Loucy (cell line): ENCODE results near the gene THEM5.

Experiments used
- H2AFZ ChIP-seq: fragments of 200-600 bp; sonication (generic); 2 replicates; pipeline ENCODE4 v1.6.0; 2016; ENCODE audit warnings: antibody characterized with exemption, mild to moderate bottlenecking, low read length, moderate library complexity
- H3F3A ChIP-seq: fragments of 200-600 bp; 2 replicates; pipeline ENCODE4 v1.6.0; 2016; ENCODE audit warnings: antibody characterized with exemption, low read depth, mild to moderate bottlenecking
- H3K27me3 ChIP-seq: fragments of 200-600 bp; sonication (generic); 2 replicates; pipeline ENCODE4 v1.6.1; 2014; ENCODE audit warnings: low read length, mild to moderate bottlenecking; ENCODE audit not compliant: insufficient read depth, poor library complexity, severe bottlenecking
- H3K36me3 ChIP-seq: fragments of 200-600 bp; sonication (generic); 2 replicates; pipeline ENCODE4 v1.6.1; 2016; ENCODE audit warnings: low read length; ENCODE audit not compliant: insufficient read depth
- H3K4me1 ChIP-seq: fragments of 200-600 bp; sonication (generic); 2 replicates; pipeline ENCODE4 v1.5.1; 2014; ENCODE audit warnings: low read length, mild to moderate bottlenecking; ENCODE audit not compliant: insufficient read depth, poor library complexity, severe bottlenecking
- H3K4me2 ChIP-seq: fragments of 200-600 bp; sonication (generic); 2 replicates; pipeline ENCODE4 v1.6.0; 2014; ENCODE audit warnings: antibody characterized with exemption, low read length, low read depth, mild to moderate bottlenecking; ENCODE audit not compliant: poor library complexity, severe bottlenecking
- H3K4me3 ChIP-seq: fragments of 200-600 bp; sonication (generic); 2 replicates; pipeline ENCODE4 v1.5.1; 2014; ENCODE audit warnings: low read length, mild to moderate bottlenecking, mixed read lengths; ENCODE audit not compliant: poor library complexity, severe bottlenecking
- H3K79me2 ChIP-seq: fragments of 200-600 bp; sonication (generic); 2 replicates; pipeline ENCODE4 v1.6.1; 2014; ENCODE audit warnings: low read length; ENCODE audit not compliant: insufficient read depth
- H3K9ac ChIP-seq: fragments of 200-600 bp; sonication (generic); 2 replicates; pipeline ENCODE4 v1.6.0; 2014; ENCODE audit warnings: mild to moderate bottlenecking, low read depth, low read length, moderate library complexity; ENCODE audit not compliant: poor library complexity, severe bottlenecking
- H3K9me2 ChIP-seq: fragments of 200-600 bp; sonication (generic); replicated peaks from 2 replicates; pipeline ENCODE4 v1.6.1; 2016; ENCODE audit warnings: low read depth, low read length, mixed read lengths
- H3K9me3 ChIP-seq: fragments of 200-600 bp; sonication (generic); 2 replicates; pipeline ENCODE4 v1.6.1; 2014; ENCODE audit warnings: mild to moderate bottlenecking, antibody characterized with exemption, low read length, low read depth; ENCODE audit not compliant: insufficient read depth
- H4K20me1 ChIP-seq: fragments of 200-600 bp; sonication (generic); 2 replicates; pipeline ENCODE4 v1.6.0; 2014; ENCODE audit warnings: antibody characterized with exemption, low read length, mild to moderate bottlenecking; ENCODE audit not compliant: insufficient read depth, poor library complexity, severe bottlenecking
- EZH2phosphoT487 ChIP-seq: fragments of 200-600 bp; IDR thresholded peaks from 2 replicates; pipeline ENCODE4 v1.6.1; 2018; ENCODE audit warnings: antibody characterized with exemption, mild to moderate bottlenecking, moderate library complexity, borderline replicate concordance
- TF ChIP-seq, protein P1 (sequence below): fragments of 200-600 bp; sonication (generic); conservative IDR thresholded peaks from 2 replicates; pipeline ENCODE4 v1.5.1; 2014; ENCODE audit warnings: mild to moderate bottlenecking, antibody characterized with exemption, low read length

THEM5 gene

DNA sequence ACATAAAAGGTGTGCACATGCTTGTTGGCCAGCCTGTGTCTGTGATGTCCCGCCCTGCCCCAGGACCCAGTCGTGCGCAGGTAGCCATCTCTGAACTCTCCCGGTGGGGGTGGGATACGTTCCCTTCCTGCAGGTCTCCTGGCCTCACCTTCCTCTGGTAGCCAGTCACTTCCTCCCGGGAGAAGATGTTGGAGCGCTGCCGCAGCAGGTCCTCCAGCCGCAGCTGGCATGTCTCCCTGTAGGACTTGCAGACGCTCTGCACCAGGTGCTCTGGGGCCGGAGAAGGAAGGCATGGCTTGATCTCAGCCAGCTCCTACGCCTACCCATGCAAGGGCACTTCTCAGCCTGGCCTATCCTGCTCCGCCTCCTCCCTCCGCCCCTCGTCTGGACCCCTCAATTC, 39.1 kb downstream of the THEM5 start:
- Histone ChIP-seq H3K79me2 (no peaks in the 10 kb centered on the region), H3F3A (no peaks in the 10 kb centered on the region), H4K20me1 (no peaks in the 10 kb centered on the region), H3K9me3 (no peaks in the 10 kb centered on the region), H3K4me1 (peaks cover 27% of the 10 kb centered on the region), H3K9me2 (no peaks in the 10 kb centered on the region), H3K9ac (no peak overlapping the region), H3K27me3 (no peaks in the 10 kb centered on the region), H3K4me3 (no peak overlapping the region), H2AFZ (no peak overlapping the region), H3K4me2 (no peak overlapping the region), H3K36me3 (no peaks in the 10 kb centered on the region)
- no peak for TF ChIP-seq EZH2phosphoT487
- TF ChIP-seq, protein P1, sequence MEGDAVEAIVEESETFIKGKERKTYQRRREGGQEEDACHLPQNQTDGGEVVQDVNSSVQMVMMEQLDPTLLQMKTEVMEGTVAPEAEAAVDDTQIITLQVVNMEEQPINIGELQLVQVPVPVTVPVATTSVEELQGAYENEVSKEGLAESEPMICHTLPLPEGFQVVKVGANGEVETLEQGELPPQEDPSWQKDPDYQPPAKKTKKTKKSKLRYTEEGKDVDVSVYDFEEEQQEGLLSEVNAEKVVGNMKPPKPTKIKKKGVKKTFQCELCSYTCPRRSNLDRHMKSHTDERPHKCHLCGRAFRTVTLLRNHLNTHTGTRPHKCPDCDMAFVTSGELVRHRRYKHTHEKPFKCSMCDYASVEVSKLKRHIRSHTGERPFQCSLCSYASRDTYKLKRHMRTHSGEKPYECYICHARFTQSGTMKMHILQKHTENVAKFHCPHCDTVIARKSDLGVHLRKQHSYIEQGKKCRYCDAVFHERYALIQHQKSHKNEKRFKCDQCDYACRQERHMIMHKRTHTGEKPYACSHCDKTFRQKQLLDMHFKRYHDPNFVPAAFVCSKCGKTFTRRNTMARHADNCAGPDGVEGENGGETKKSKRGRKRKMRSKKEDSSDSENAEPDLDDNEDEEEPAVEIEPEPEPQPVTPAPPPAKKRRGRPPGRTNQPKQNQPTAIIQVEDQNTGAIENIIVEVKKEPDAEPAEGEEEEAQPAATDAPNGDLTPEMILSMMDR, result no peak

DNA sequence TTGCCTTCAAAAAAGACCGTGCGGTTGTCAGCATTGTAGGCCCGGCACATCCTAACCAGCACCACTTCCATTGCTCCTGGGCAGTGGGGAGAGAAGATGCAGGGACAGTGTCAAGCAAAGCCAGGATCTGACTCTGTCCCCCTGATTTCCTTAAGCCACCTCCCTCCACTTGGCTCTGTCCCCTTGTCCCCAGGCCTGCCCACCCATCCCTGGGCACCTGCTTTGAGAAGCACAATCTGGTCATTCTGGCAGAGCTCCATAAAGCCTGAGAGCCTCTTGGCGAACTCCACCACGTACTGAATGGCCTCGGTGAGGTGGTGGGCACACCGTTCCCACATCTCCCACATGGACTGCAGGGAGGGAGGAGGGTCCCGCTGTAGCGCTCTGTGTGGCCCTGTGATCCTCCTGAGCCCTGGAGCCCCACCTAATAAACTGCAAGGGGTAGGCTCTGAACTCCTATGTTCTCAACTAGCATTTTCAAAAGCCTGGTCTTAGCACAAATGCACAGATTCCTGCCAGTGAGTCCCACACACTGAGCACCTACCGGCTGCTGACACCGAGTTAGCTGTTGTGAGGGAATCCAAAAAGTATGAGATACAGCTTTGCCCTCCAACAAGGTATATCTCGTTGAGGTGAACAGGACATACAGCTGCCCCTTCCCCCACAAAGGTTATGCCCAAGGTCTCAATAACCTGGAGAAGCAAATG, 40.1 kb downstream of the THEM5 start:
- Histone ChIP-seq H3K79me2 (no peaks in the 10 kb centered on the region), H3K27me3 (no peaks in the 10 kb centered on the region), H3K9me2 (no peaks in the 10 kb centered on the region), H3K9me3 (no peaks in the 10 kb centered on the region), H3K9ac (no peak overlapping the region), H3F3A (no peaks in the 10 kb centered on the region), H4K20me1 (no peaks in the 10 kb centered on the region), H3K4me2 (no peak overlapping the region), H3K36me3 (no peaks in the 10 kb centered on the region), H2AFZ (no peak overlapping the region), H3K4me3 (no peak overlapping the region), H3K4me1 (peaks cover 27% of the 10 kb centered on the region)
- TF ChIP-seq, protein P1, result no peak
- no peak for TF ChIP-seq EZH2phosphoT487

DNA sequence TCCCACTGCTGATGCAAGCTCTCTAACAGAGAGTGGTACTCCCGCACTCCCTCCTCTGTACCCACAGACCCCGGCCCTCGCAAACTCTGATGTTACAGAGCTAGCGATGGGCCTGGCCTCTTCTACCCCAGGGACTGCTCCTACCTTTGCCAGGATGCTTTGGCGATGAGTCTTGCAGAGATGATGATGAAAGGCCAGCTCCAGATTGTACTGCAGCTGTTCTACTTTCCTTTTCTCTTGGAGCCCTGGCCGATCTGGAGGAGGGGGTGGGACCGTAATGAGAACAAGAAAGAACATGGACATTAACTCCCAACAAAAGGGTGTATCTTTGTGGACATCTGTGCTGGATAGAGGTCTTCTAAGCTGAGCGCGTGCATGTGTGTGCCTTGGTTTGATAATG, 42.3 kb downstream of the THEM5 start:
- H3K27me3 ChIP-seq, result no peaks in the 10 kb centered on the region
- H3K9me3 ChIP-seq, result no peaks in the 10 kb centered on the region
- H3K4me1 ChIP-seq, result peaks cover 15% of the 10 kb centered on the region

More for the DNA sequence above, 42.3 kb downstream of the THEM5 start:
- no peaks in the 10 kb centered on the region for H3F3A ChIP-seq
- no peak for TF ChIP-seq EZH2phosphoT487
- TF ChIP-seq, protein P1, result no peak
- H3K9ac ChIP-seq, result no peak overlapping the region
- no peaks in the 10 kb centered on the region for H4K20me1 ChIP-seq
- no peaks in the 10 kb centered on the region for H3K79me2 ChIP-seq
- H3K4me2 ChIP-seq, result no peak overlapping the region
- H2AFZ ChIP-seq, result no peak overlapping the region
- no peak overlapping the region for H3K4me3 ChIP-seq
- no peaks in the 10 kb centered on the region for H3K9me2 ChIP-seq
- H3K36me3 ChIP-seq, result no peaks in the 10 kb centered on the region
